IMR-90 (cell line): ENCODE results near the gene PAX3. TPM values are rescaled to one million over a fixed set of nuclear protein-coding genes. Genes with fewer than 3 reads are reported as not detected.

Source experiments
- ATAC-seq: fragments of 200-7000 bp; cut with Tn5 transposase; 2 replicates; pipeline ENCODE4 v1.9.1; 2020; ENCODE audit warnings: low read depth, mild to moderate bottlenecking, moderate library complexity
- BruUV-seq: library from RNA; stranded (reverse); fragments of 400-500 nt; replicated peaks from 2 replicates; lab custom pipeline; 2021; lab: Mats Ljungman, UMichigan
- CTCF ChIA-PET: fragments of 300-600 bp; formaldehyde crosslinking; extraction: SDS; loops from one replicate; lab custom pipeline; 2021; ENCODE audit warnings: antibody characterized with exemption; lab: Yijun Ruan, JAX
- POLR2A ChIA-PET: fragments of 300-600 bp; sonication (Branson Sonifier 250); formaldehyde crosslinking; loops from one replicate; lab custom pipeline; 2022; ENCODE audit warnings: antibody characterized with exemption; ENCODE audit not compliant: unreplicated experiment; lab: Charles Lee
- DNase-seq: peaks from one replicate; pipeline ENCODE4 v3.0.0; 2013
- H2AFZ ChIP-seq: replicated peaks from 2 replicates; pipeline ENCODE3; 2013; ENCODE audit warnings: low read length, mild to moderate bottlenecking; ENCODE audit not compliant: poor library complexity
- H2AK5ac ChIP-seq: 2 replicates; pipeline ENCODE4 v1.6.1; 2013; ENCODE audit warnings: low read depth, low read length, inconsistent platforms
- H2AK9ac ChIP-seq: replicated peaks from 2 replicates; pipeline ENCODE3; 2013; ENCODE audit warnings: mild to moderate bottlenecking, low read depth, low read length, moderate library complexity; ENCODE audit not compliant: poor library complexity
- H2BK120ac ChIP-seq: 2 replicates; pipeline ENCODE4 v1.6.1; 2013; ENCODE audit warnings: low read depth, low read length, inconsistent platforms
- H2BK15ac ChIP-seq: 3 replicates; pipeline ENCODE4 v1.6.1; 2013; ENCODE audit warnings: low read depth, low read length, inconsistent platforms
- H2BK20ac ChIP-seq: 2 replicates; pipeline ENCODE4 v1.6.1; 2013; ENCODE audit warnings: low read depth, mild to moderate bottlenecking, inconsistent platforms, low read length, moderate library complexity
- H2BK5ac ChIP-seq: 2 replicates; pipeline ENCODE4 v1.6.1; 2013; ENCODE audit warnings: mild to moderate bottlenecking, low read depth, low read length, inconsistent platforms; ENCODE audit not compliant: poor library complexity, severe bottlenecking
- H3K14ac ChIP-seq: replicated peaks from 2 replicates; pipeline ENCODE4 v1.6.1; 2013; ENCODE audit warnings: low read depth, low read length, inconsistent platforms
- H3K18ac ChIP-seq: 2 replicates; pipeline ENCODE4 v1.6.1; 2013; ENCODE audit warnings: low read depth, low read length, control low read depth
- H3K23ac ChIP-seq: 2 replicates; pipeline ENCODE4 v1.6.1; 2013; ENCODE audit warnings: low read depth, low read length, inconsistent platforms
- H3K27ac ChIP-seq: 2 replicates; pipeline ENCODE4 v1.5.1; 2013; ENCODE audit warnings: mild to moderate bottlenecking, control low read depth, low read length; ENCODE audit not compliant: insufficient read depth
- H3K27me3 ChIP-seq: 2 replicates; pipeline ENCODE4 v1.6.1; 2013; ENCODE audit warnings: low read length; ENCODE audit not compliant: control insufficient read depth, insufficient read depth
- H3K36me3 ChIP-seq: 2 replicates; pipeline ENCODE4 v1.6.1; 2013; ENCODE audit warnings: low read length, mixed read lengths; ENCODE audit not compliant: control insufficient read depth, insufficient read depth
- H3K4ac ChIP-seq: 2 replicates; pipeline ENCODE4 v1.6.1; 2013; ENCODE audit warnings: low read depth, low read length, inconsistent platforms
- H3K4me1 ChIP-seq: 2 replicates; pipeline ENCODE4 v1.6.1; 2013; ENCODE audit warnings: low read length, mixed read lengths; ENCODE audit not compliant: control insufficient read depth, insufficient read depth
- H3K4me2 ChIP-seq: 2 replicates; pipeline ENCODE4 v1.6.1; 2013; ENCODE audit warnings: low read depth, mild to moderate bottlenecking, control low read depth, low read length, moderate library complexity
- H3K4me3 ChIP-seq: 2 replicates; pipeline ENCODE4 v1.5.1; 2013; ENCODE audit warnings: low read depth, mild to moderate bottlenecking, control low read depth, low read length, moderate library complexity; ENCODE audit not compliant: insufficient read depth
- H3K56ac ChIP-seq: 2 replicates; pipeline ENCODE4 v1.6.1; 2013; ENCODE audit warnings: low read length, inconsistent platforms; ENCODE audit not compliant: insufficient read depth; ENCODE audit errors: extremely low read depth
- H3K79me1 ChIP-seq, 2 experiments: 2 replicates each; pipeline ENCODE4 v1.6.1; 2013; ENCODE audit warnings: low read length in 2 of 2, inconsistent platforms in 1 of 2, low read depth in 1 of 2
- H3K9ac ChIP-seq: 2 replicates; pipeline ENCODE4 v1.6.1; 2013; ENCODE audit warnings: low read depth, low read length, control low read depth
- H3K9me1 ChIP-seq: 2 replicates; pipeline ENCODE4 v1.6.1; 2013; ENCODE audit warnings: low read length, inconsistent platforms; ENCODE audit not compliant: insufficient read depth
- H3K9me3 ChIP-seq: 2 replicates; pipeline ENCODE4 v1.6.1; 2013; ENCODE audit warnings: low read length; ENCODE audit not compliant: control insufficient read depth, insufficient read depth
- H4K20me1 ChIP-seq: 2 replicates; pipeline ENCODE4 v1.6.1; 2013; ENCODE audit warnings: low read length, inconsistent platforms; ENCODE audit not compliant: insufficient read depth
- H4K5ac ChIP-seq: 2 replicates; pipeline ENCODE4 v1.6.1; 2013; ENCODE audit warnings: mild to moderate bottlenecking, low read depth, low read length, control low read depth
- H4K8ac ChIP-seq, 2 experiments: 2 replicates each; pipeline ENCODE4 v1.6.1; 2013; ENCODE audit warnings: low read depth in 2 of 2, low read length in 2 of 2, control low read depth in 1 of 2, inconsistent platforms in 1 of 2
- H4K91ac ChIP-seq: 2 replicates; pipeline ENCODE4 v1.6.1; 2013; ENCODE audit warnings: low read depth, low read length, inconsistent platforms; ENCODE audit not compliant: insufficient read depth
- CHD1 ChIP-seq: IDR thresholded peaks from 2 replicates; pipeline ENCODE4 v1.6.1; 2012; ENCODE audit warnings: low read depth, low read length, improper control_type of control experiment
- RCOR1 ChIP-seq: IDR thresholded peaks from 2 replicates; pipeline ENCODE4 v1.6.1; 2012; ENCODE audit warnings: mild to moderate bottlenecking, low read length, improper control_type of control experiment; ENCODE audit not compliant: insufficient replicate concordance
- WGBS, 2 experiments: methylation state at CpG; one replicate each; pipeline versions ENCODE4 v1.1.5 to v1.1.7; 2013; ENCODE audit warnings: missing lambda C conversion rate in 2 of 2; ENCODE audit not compliant: insufficient read length in 1 of 2; ENCODE audit errors: extremely low coverage in 2 of 2; 5-methylcytosine and 5-hydroxymethylcytosine counted together
- dilution Hi-C: fragments of 300-500 bp; cut with HindIII; formaldehyde crosslinking; loops from one replicate; pipeline ENCODE4 v1.14.3; 2018; ENCODE audit warnings: low sequenced_read_pairs; ENCODE audit not compliant: unreplicated experiment
- in situ Hi-C: fragments of 300-500 bp; cut with MboI; formaldehyde crosslinking; loops from 3 replicates; pipeline ENCODE4 v1.14.3; 2019; ENCODE audit warnings: low sequenced_read_pairs, inconsistent platforms, mixed read lengths
- intact Hi-C: fragments of 100-400 bp; cut with micrococcal nuclease; formaldehyde crosslinking; loops from 2 replicates; pipeline ENCODE4 v1.10.0; 2022
- polyA plus RNA-seq, 3 experiments: library from polyadenylated mRNA; depleted of rRNA; stranded (reverse); fragments of >200 nt; gene quantifications; 2 replicates each; pipeline ENCODE4 v1.2.3, GENCODE V29; 2012; ENCODE audit warnings: low replicate concordance in 1 of 3
- total RNA-seq: library from RNA; depleted of rRNA; stranded (reverse); fragments of >200 nt; gene quantifications from 2 replicates; pipeline ENCODE4 v1.2.3, GENCODE V29; 2012

The PAX3 gene
- total and polyA plus RNA-seq, 2 of the 4 experiments (the other 2 are of a cell fraction): not detected

GRCh38 chr2:222283634-222284033, 15.2 kb downstream of the PAX3 start:
- no peak overlapping the region for H4K8ac ChIP-seq
- no peak overlapping the region for H3K56ac ChIP-seq
- dilution Hi-C loops: no loop called here
- H3K9me3 ChIP-seq: no peaks in the 10 kb centered on the region
- H3K14ac ChIP-seq: no peak overlapping the region
- intact Hi-C loops: no loop called here
- ATAC-seq: no peak
- no peaks in the 10 kb centered on the region for H3K79me1 ChIP-seq
- H3K18ac ChIP-seq: no peak overlapping the region
- H2AK9ac ChIP-seq: no peak overlapping the region
- no peak overlapping the region for H2BK20ac ChIP-seq
- H3K4me3 ChIP-seq: no peak overlapping the region
- no peak overlapping the region for H2AFZ ChIP-seq
- H3K27ac ChIP-seq: no peak overlapping the region
- H4K20me1 ChIP-seq: no peaks in the 10 kb centered on the region
- H2BK120ac ChIP-seq: no peak overlapping the region
- ChIA-PET POLR2A (no interaction called here), CTCF (no interaction called here)
- H3K27me3 ChIP-seq: peaks cover 5% of the 10 kb centered on the region
- no peak overlapping the region for H2AK5ac ChIP-seq
- H3K9me1 ChIP-seq: no peaks in the 10 kb centered on the region
- WGBS, 2 experiments: 7% methylated on average over 3 of the region's 8 CpGs; no CpG with 5 or more reads in 1 of the 2 experiments
- H2BK5ac ChIP-seq: no peak overlapping the region
- H3K4me2 ChIP-seq: no peak overlapping the region
- BruUV-seq: no TSS peak
- no peak overlapping the region for H3K9ac ChIP-seq
- no peak for DNase-seq
- H3K23ac ChIP-seq: no peak overlapping the region
- no peaks in the 10 kb centered on the region for H3K36me3 ChIP-seq
- in situ Hi-C loops: no loop called here
- H4K5ac ChIP-seq: no peak overlapping the region
- no peak overlapping the region for H3K4ac ChIP-seq
- H4K91ac ChIP-seq: no peak overlapping the region
- no peaks in the 10 kb centered on the region for H3K4me1 ChIP-seq
- TF ChIP-seq CHD1 (no peak), RCOR1 (no peak)
- no peak overlapping the region for H2BK15ac ChIP-seq
